ENCODE data around the gene PCBD2. TPM values are rescaled to one million over a fixed set of nuclear protein-coding genes. Genes with fewer than 3 reads are reported as not detected.

Gene PCBD2
- total RNA-seq, 1 experiment from 2014 or later: 9.3 TPM

- Histone ChIP-seq H3K27me3 (no peaks in the 10 kb centered on the region), H3K27ac (no peak overlapping the region), H3K9me3 (replicated peaks) (no peaks in the 10 kb centered on the region), H3K4me1 (no peaks in the 10 kb centered on the region), H3K36me3 (no peaks in the 10 kb centered on the region), H3K4me3 (no peak overlapping the region)
- DNase-seq: no peak
Observed at GRCh38 chr5:135012033-135012588, 107.2 kb downstream of the PCBD2 start.

Other genes with a start within 250 kb of the PCBD2 start
- 27.5 and 31.4 TPM in 2 replicates for gene CAMLG, start 166.6 kb upstream of the PCBD2 start, total RNA-seq (2014; rRNA removed; shearing (Covaris generic))
- gene DDX46, start 146.4 kb upstream of the PCBD2 start, total RNA-seq (2014; rRNA removed; shearing (Covaris generic)): 84.0 and 102 TPM in 2 replicates
- 50.9 and 62.9 TPM in 2 replicates for gene C5orf24, start 59.2 kb upstream of the PCBD2 start, total RNA-seq (2014; rRNA removed; shearing (Covaris generic))
- 48.1 and 61.2 TPM in 2 replicates for gene TXNDC15, start 30.8 kb upstream of the PCBD2 start, total RNA-seq (2014; rRNA removed; shearing (Covaris generic))
- gene CATSPER3, start 62.8 kb downstream of the PCBD2 start, total RNA-seq (2014; rRNA removed; shearing (Covaris generic)): not detected in 2 replicates
- gene PITX1, start 129.1 kb downstream of the PCBD2 start, total RNA-seq (2014; rRNA removed; shearing (Covaris generic)): 37.8 and 38.5 TPM in 2 replicates